Omental fat pad (tissue), 4 donors: Measurements from ENCODE around the gene HOXC10. TPM values are rescaled to one million over a fixed set of nuclear protein-coding genes. Genes with fewer than 3 reads are reported as not detected.

ENCODE experiments used
- ATAC-seq: fragments of 150-250 bp; one replicate; pipeline ENCODE4 v1.9.1; 2016; ENCODE audit warnings: mild to moderate bottlenecking, moderate library complexity; ENCODE audit not compliant: low FRiP score
- DNase-seq: peaks from one replicate; pipeline ENCODE4 v3.0.0-alpha.2; 2019; ENCODE audit warnings: low spot score
- total RNA-seq, 4 donors: library from RNA; depleted of rRNA; stranded (reverse); fragments of >200 nt; gene quantifications; one replicate each; pipeline ENCODE4 v1.1.0, GENCODE V29; 2016
- TF ChIP-seq, protein P1 (sequence below), 3 donors: fragments of 450-650 bp; IDR thresholded peaks; one replicate each; pipeline ENCODE4 v1.5.1; 2016 to 2017; ENCODE audit warnings: antibody characterized with exemption in 3 of 3, mild to moderate bottlenecking in 3 of 3, moderate library complexity in 2 of 3

Gene HOXC10
- total RNA-seq, 4 donors from 2014 or later: not detected

DNA sequence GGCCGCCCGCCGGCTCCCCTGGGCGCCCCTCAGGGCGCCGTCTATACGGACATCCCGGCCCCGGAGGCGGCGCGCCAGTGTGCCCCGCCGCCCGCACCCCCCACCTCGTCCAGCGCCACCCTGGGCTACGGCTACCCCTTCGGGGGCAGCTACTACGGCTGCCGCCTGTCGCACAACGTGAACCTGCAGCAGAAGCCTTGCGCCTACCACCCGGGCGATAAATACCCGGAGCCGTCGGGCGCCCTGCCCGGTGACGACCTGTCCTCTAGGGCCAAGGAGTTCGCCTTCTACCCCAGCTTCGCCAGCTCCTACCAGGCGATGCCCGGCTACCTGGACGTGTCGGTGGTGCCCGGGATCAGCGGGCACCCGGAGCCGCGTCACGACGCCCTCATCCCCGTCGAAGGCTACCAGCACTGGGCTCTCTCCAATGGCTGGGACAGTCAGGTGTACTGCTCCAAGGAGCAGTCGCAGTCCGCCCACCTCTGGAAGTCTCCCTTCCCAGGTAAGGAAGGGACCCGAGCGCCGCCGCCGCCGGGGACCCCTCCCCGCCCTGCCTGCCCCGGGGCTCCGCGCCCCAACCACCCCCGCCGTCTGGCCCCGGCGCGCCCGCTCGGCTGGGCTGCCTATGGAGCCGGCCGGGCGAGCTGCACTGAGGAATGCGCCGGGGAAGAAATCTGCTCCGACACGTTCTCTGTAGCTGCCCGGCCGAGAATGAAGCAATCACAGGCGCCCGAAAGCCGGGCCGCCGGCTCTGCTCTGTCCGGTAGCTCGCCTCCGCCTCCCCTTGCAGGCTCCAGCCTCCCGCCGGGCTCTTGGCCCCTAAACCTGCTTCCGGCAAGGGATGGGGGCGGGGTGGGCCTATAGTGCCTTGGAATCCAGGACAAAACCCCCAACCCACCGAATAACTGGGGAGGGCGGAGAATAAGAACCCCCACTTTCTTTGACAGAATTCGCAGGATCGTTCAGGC is 45.5 kb upstream of the HOXC10 start:
- DNase-seq: no peak
- ATAC-seq: peak; percentile 57
- TF ChIP-seq, protein P1, sequence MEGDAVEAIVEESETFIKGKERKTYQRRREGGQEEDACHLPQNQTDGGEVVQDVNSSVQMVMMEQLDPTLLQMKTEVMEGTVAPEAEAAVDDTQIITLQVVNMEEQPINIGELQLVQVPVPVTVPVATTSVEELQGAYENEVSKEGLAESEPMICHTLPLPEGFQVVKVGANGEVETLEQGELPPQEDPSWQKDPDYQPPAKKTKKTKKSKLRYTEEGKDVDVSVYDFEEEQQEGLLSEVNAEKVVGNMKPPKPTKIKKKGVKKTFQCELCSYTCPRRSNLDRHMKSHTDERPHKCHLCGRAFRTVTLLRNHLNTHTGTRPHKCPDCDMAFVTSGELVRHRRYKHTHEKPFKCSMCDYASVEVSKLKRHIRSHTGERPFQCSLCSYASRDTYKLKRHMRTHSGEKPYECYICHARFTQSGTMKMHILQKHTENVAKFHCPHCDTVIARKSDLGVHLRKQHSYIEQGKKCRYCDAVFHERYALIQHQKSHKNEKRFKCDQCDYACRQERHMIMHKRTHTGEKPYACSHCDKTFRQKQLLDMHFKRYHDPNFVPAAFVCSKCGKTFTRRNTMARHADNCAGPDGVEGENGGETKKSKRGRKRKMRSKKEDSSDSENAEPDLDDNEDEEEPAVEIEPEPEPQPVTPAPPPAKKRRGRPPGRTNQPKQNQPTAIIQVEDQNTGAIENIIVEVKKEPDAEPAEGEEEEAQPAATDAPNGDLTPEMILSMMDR (IDR thresholded peaks at IDR 0.05): no peak

DNA sequence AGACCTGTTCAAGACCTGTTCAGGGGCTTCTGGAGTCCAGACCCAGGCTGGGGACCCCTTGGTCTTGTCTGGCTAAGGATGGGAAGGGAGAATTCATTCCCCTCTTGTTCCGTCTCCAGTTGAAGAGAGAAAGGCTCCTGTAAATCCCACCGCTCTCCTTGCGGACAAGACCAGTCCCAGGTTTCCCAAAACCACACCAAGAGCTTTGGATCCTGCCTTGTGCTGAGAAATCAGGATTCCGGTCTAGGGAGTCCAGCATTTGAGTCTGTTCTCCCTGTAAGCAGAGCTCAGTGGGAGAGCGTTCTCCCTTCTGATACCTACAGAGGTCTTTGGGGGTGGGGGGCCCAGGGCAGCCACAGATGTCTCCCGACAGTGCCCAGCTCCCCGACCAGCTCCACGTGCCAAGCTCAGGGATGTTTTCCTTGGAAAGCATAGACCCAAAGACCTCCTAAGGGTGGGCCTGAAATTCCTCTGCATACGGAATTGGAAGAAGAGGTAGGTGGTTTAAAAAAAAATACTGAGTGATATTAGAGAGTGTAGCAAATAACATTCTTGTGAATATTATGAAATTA is 44.4 kb upstream of the HOXC10 start:
- no peak for ATAC-seq
- TF ChIP-seq, protein P1 (IDR thresholded peaks at IDR 0.05): no peak
- no peak for DNase-seq

- DNase-seq: no peak
- TF ChIP-seq, protein P1 (IDR thresholded peaks at IDR 0.05): no peak
- no peak for ATAC-seq
Measured at GRCh38 chr12:53941187-53941586, 43.8 kb upstream of the HOXC10 start.

GRCh38 chr12:53941750-53942149 is 43.2 kb upstream of the HOXC10 start:
- no peak for ATAC-seq
- TF ChIP-seq, protein P1 (IDR thresholded peaks at IDR 0.05): no peak
- no peak for DNase-seq

DNA sequence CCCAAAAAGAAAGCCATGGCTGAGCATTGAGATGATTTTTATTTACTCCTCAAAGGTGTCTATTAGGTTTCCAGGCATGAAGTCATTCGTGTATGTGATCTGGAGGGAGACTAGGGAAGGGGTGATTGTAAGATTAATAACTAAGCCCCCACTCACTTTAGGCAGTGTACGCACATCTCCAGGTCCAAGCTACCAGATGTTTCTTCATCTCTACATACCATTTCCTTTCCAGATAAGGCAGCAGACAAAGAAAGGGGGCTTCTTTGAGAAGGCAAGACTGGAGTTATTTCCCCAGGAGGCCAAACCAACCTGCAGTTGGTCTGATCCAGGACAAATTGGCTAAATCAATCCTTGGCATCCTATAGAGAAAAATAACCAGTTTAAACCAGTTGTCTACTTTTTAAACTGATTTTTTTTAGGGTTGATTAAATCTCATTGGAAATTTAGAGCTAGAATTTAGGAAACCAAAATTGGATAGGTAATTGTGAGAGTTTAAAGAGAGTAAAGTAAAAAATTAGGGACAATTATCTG is 42.4 kb upstream of the HOXC10 start:
- no peak for DNase-seq
- TF ChIP-seq, protein P1 (IDR thresholded peaks at IDR 0.05): no peak
- no peak for ATAC-seq

DNA sequence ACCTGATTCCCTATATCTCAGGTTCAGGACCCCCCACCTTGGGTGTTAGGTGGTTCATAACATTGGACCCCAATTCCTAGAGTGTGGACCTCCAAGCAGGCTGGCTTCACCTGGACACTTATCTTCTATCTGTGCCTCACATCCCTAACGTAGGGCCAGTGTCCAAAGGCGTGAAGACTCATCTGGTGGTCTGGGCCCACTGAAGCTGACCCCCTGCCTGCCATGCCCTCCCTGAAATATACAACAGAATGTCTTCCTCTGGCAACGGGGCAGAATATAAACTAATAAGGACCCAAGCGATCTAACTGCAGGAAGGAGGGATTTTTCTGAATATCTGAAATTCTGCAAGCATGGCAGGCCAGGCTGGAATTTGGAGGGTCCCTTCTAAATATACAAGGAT is 40.7 kb upstream of the HOXC10 start:
- TF ChIP-seq, protein P1 (IDR thresholded peaks at IDR 0.05): no peak
- no peak for DNase-seq
- no peak for ATAC-seq
